ENCODE results near the gene ITGAX.

The ITGAX gene

GRCh38 chr16:31350275-31351005 is 4.5 kb upstream of the ITGAX start:
- DNase-seq, result no peak

- no peak for DNase-seq
Measured at GRCh38 chr16:31351246-31351941, 3.6 kb upstream of the ITGAX start.

- DNase-seq, result no peak
Measured at GRCh38 chr16:31351942-31352325, 3.0 kb upstream of the ITGAX start.

- DNase-seq, result no peak
Measured at GRCh38 chr16:31352376-31353115, 2.4 kb upstream of the ITGAX start.

- no peak for DNase-seq
Measured at GRCh38 chr16:31355431-31356100, 590 bp downstream of the ITGAX start.

- DNase-seq, result no peak
Measured at GRCh38 chr16:31356566-31357323, 1.8 kb downstream of the ITGAX start.

GRCh38 chr16:31357324-31358109 is 2.5 kb downstream of the ITGAX start:
- no peak for DNase-seq

- DNase-seq, result no peak
Measured at GRCh38 chr16:31360251-31360650, 5.3 kb downstream of the ITGAX start.

- DNase-seq, result no peak
Measured at GRCh38 chr16:31361201-31362110, 6.5 kb downstream of the ITGAX start.

GRCh38 chr16:31362476-31363405 is 7.8 kb downstream of the ITGAX start:
- no peak for DNase-seq

- no peak for DNase-seq
Measured at GRCh38 chr16:31363721-31364120, 8.7 kb downstream of the ITGAX start.

- no peak for DNase-seq
Measured at GRCh38 chr16:31364421-31364820, 9.4 kb downstream of the ITGAX start.

- no peak for DNase-seq
Measured at GRCh38 chr16:31365131-31365865, 10.3 kb downstream of the ITGAX start.

GRCh38 chr16:31367853-31368252 is 12.9 kb downstream of the ITGAX start:
- DNase-seq, result no peak

GRCh38 chr16:31371008-31371407 is 16.0 kb downstream of the ITGAX start:
- DNase-seq, result no peak

GRCh38 chr16:31371619-31372484 is 16.9 kb downstream of the ITGAX start:
- no peak for DNase-seq

GRCh38 chr16:31373235-31373634 is 18.3 kb downstream of the ITGAX start:
- no peak for DNase-seq

GRCh38 chr16:31375231-31375630 is 20.3 kb downstream of the ITGAX start:
- no peak for DNase-seq
